Measurements from ENCODE around the gene TPCN2.

- TF ChIP-seq CTCF (IDR thresholded peaks at IDR 0.05) (no peak), POLR2A (IDR thresholded peaks at IDR 0.05) (no peak), EP300 (IDR thresholded peaks at IDR 0.05) (no peak), POLR2AphosphoS5 (IDR thresholded peaks at IDR 0.05) (no peak)
Observed at GRCh38 chr11:69079661-69080256, 31.0 kb downstream of the TPCN2 start.

Measured in upper lobe of left lung (tissue), 4 donors.